ENCODE data around the gene RAB37. TPM values are rescaled to one million over a fixed set of nuclear protein-coding genes. Genes with fewer than 3 reads are reported as not detected.

Gene RAB37
- total and polyA plus RNA-seq, 3 donors from 2014 or later, result 0.81 to 1.9 (median 0.94) TPM

GRCh38 chr17:74712301-74712700 is 24.8 kb upstream of the RAB37 start:
- Histone ChIP-seq H3K27ac (no peak overlapping the region), H3K27me3 (no peaks in the 10 kb centered on the region), H3K36me3 (ENCODE audit: low read depth, missing control alignments) (no peaks in the 10 kb centered on the region), H3K4me1 (no peaks in the 10 kb centered on the region), H3K4me3 (no peak overlapping the region), H3K9me3 (no peaks in the 10 kb centered on the region)
- WGBS, 2 donors, result 75 to 77% methylated on average over 7 of the region's 7 CpGs
- DNase-seq, result no peak
- TF ChIP-seq CTCF (IDR thresholded peaks at IDR 0.05) (no peak), POLR2A (IDR thresholded peaks at IDR 0.05) (no peak)
- intact Hi-C loops (cut with DNase I; ENCODE audit: low total_unique reads), result loop anchor here (5.0 kb wide), 1 partner anchor 50 kb away; no protein-coding TSS in a partner anchor

GRCh38 chr17:74712756-74713155 is 24.3 kb upstream of the RAB37 start, which contains the start of gene CD300LF:
Gene CD300LF, minus strand, starts transcription at chr17:74712923. Its CDS starts 57 bp downstream, at chr17:74712866.
- Histone ChIP-seq H3K27me3 (no peaks in the 10 kb centered on the region), H3K36me3 (ENCODE audit: low read depth, missing control alignments) (no peaks in the 10 kb centered on the region), H3K9me3 (no peaks in the 10 kb centered on the region), H3K4me1 (no peaks in the 10 kb centered on the region), H3K27ac (no peak within 1 kb of the TSS), H3K4me3 (no peak within 1 kb of the TSS)
- WGBS, 2 donors, result 87 to 89% methylated on average over 8 of the region's 8 CpGs
- DNase-seq, result no peak
- TF ChIP-seq CTCF (IDR thresholded peaks at IDR 0.05), result no peak
- no peak for TF ChIP-seq POLR2A (IDR thresholded peaks at IDR 0.05)
- intact Hi-C loops (cut with DNase I; ENCODE audit: low total_unique reads), result loop anchor here (5.0 kb wide), 1 partner anchor 50 kb away; no protein-coding TSS in a partner anchor

- Histone ChIP-seq H3K27me3 (no peaks in the 10 kb centered on the region), H3K4me3 (no peak overlapping the region), H3K4me1 (no peaks in the 10 kb centered on the region), H3K27ac (no peak overlapping the region), H3K9me3 (no peaks in the 10 kb centered on the region), H3K36me3 (ENCODE audit: low read depth, missing control alignments) (no peaks in the 10 kb centered on the region)
- no peak for DNase-seq
- TF ChIP-seq CTCF (IDR thresholded peaks at IDR 0.05) (no peak), POLR2A (IDR thresholded peaks at IDR 0.05) (no peak)
- intact Hi-C loops (cut with DNase I; ENCODE audit: low total_unique reads), result loop anchor here (5.0 kb wide), 1 partner anchor 49 kb away; no protein-coding TSS in a partner anchor
- 86 to 90% methylated on average over 12 of the region's 12 CpGs for WGBS, 2 donors
Measured at GRCh38 chr17:74713171-74713755, 23.8 kb upstream of the RAB37 start.

GRCh38 chr17:74715144-74715543 is 21.9 kb upstream of the RAB37 start:
- Histone ChIP-seq H3K4me3 (no peak overlapping the region), H3K27me3 (no peaks in the 10 kb centered on the region), H3K4me1 (no peaks in the 10 kb centered on the region), H3K9me3 (no peaks in the 10 kb centered on the region), H3K27ac (no peak overlapping the region), H3K36me3 (ENCODE audit: low read depth, missing control alignments) (no peaks in the 10 kb centered on the region)
- intact Hi-C loops (cut with DNase I; ENCODE audit: low total_unique reads), result no loop called here
- TF ChIP-seq CTCF (IDR thresholded peaks at IDR 0.05), result no peak
- TF ChIP-seq POLR2A (IDR thresholded peaks at IDR 0.05), result no peak
- 37 to 45% methylated on average over 4 of the region's 4 CpGs for WGBS, 2 donors
- DNase-seq, result peak; percentile 17

- DNase-seq, result no peak
- Histone ChIP-seq H3K4me3 (no peak overlapping the region), H3K36me3 (ENCODE audit: low read depth, missing control alignments) (no peaks in the 10 kb centered on the region), H3K27ac (no peak overlapping the region), H3K4me1 (no peaks in the 10 kb centered on the region), H3K27me3 (no peaks in the 10 kb centered on the region), H3K9me3 (no peaks in the 10 kb centered on the region)
- intact Hi-C loops (cut with DNase I; ENCODE audit: low total_unique reads), result no loop called here
- no peak for TF ChIP-seq POLR2A (IDR thresholded peaks at IDR 0.05)
- TF ChIP-seq CTCF (IDR thresholded peaks at IDR 0.05), result no peak
- WGBS, 2 donors, result 86 to 96% methylated on average over 4 of the region's 4 CpGs
Measured at GRCh38 chr17:74720506-74720905, 16.6 kb upstream of the RAB37 start.

Measured in testis (tissue), 3 donors.